Measurements from ENCODE around the gene ITPK1.

ITPK1 gene

DNA sequence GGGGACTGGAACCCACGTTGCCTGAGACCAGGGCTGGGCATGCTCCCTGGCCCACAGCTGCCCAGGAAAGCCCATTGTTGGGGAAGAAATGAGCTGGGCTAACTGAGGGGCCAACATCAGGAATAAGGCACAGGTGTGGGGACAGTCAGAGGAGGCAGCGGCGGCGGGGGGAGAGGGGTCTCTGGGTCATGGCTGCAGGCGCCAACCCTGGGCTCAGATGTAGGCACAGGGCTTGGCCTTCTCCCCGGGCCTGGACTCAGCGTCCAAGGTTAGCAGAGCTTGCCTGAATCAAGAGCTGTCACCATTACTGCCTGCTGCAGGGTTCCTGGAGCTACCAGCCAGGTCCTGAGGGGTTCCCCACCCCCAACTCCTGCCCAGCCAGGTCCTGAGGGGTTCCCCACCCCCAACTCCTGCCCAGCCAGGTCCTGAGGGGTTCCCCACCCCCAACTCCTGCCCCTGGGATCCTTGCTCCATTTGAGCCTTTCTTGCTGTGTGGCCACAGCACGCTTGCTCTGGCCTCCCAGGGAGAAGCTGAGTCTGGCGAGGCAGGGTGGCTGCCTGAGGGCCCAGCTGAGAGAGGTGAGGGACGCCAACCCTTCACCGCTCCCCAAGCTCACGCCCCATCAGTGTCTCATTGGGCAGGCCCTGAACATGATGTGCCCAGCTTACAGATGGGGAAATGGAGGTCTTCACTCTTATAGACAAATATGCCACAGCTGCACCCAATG, 186.6 kb downstream of the ITPK1 start:
- H2BK5ac ChIP-seq (ENCODE audit: low read length), result no peak overlapping the region
- WGBS (ENCODE audit: extremely low coverage, insufficient coverage, low lambda C conversion rate), result no CpG with 5 or more reads among the region's 12 CpGs

DNA sequence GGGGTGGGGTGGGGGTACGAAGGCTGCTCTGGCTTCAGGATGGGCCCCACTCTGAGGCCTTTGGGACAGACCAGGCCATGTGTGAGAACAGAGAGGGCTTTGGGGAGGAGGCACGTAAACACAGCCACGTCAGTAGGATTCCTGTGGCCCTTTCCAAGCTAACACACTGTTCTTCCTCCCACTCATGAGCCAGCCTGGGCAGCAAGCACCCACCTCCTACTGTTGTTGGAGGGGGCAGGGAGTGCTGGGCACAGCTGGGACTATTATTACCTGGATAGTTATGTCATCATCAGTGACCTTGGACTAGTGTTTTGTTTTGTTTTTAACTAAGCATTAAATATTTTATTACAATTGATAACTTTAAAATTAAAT, 187.5 kb downstream of the ITPK1 start:
- no CpG with 5 or more reads among the region's 3 CpGs for WGBS (ENCODE audit: extremely low coverage, insufficient coverage, low lambda C conversion rate)
- H2BK5ac ChIP-seq (ENCODE audit: low read length), result no peak overlapping the region

More for the DNA sequence above, 186.6 kb downstream of the ITPK1 start:
- H4K8ac ChIP-seq (ENCODE audit: low read depth, low read length), result no peak overlapping the region
- H3K79me1 ChIP-seq (ENCODE audit: low read length), result no peaks in the 10 kb centered on the region
- H3K4me2 ChIP-seq (ENCODE audit: low read length), result no peak overlapping the region
- no peak for DNase-seq
- no peak overlapping the region for H2BK120ac ChIP-seq (ENCODE audit: low read depth, low read length)
- no peaks in the 10 kb centered on the region for H3K79me2 ChIP-seq (ENCODE audit: control insufficient read depth, insufficient read depth, low read length)
- no peak overlapping the region for H3K18ac ChIP-seq (ENCODE audit: low read length)
- H3K36me3 ChIP-seq (ENCODE audit: control insufficient read depth, insufficient read depth, low read length), result no peaks in the 10 kb centered on the region
- no peak overlapping the region for H3K4me3 ChIP-seq (ENCODE audit: low read length)
- no peak overlapping the region for H2BK15ac ChIP-seq (replicated peaks; ENCODE audit: low read depth)
- no peak overlapping the region for H4K5ac ChIP-seq (ENCODE audit: low read length)
- H3K4ac ChIP-seq (ENCODE audit: low read depth, low read length), result no peak overlapping the region
- H3K4me1 ChIP-seq (ENCODE audit: control insufficient read depth, low read depth, low read length), result no peaks in the 10 kb centered on the region
- no peak overlapping the region for H2AK5ac ChIP-seq (ENCODE audit: low read length)
- no peaks in the 10 kb centered on the region for H3K27me3 ChIP-seq (ENCODE audit: insufficient read depth, low read length, poor library complexity)
- H3K56ac ChIP-seq (ENCODE audit: low read length), result no peak overlapping the region
- no peak overlapping the region for H3K27ac ChIP-seq (ENCODE audit: low read depth, low read length)
- H3K9ac ChIP-seq (ENCODE audit: low read length), result no peak overlapping the region
- H3K23ac ChIP-seq (ENCODE audit: low read length), result no peak overlapping the region

DNA sequence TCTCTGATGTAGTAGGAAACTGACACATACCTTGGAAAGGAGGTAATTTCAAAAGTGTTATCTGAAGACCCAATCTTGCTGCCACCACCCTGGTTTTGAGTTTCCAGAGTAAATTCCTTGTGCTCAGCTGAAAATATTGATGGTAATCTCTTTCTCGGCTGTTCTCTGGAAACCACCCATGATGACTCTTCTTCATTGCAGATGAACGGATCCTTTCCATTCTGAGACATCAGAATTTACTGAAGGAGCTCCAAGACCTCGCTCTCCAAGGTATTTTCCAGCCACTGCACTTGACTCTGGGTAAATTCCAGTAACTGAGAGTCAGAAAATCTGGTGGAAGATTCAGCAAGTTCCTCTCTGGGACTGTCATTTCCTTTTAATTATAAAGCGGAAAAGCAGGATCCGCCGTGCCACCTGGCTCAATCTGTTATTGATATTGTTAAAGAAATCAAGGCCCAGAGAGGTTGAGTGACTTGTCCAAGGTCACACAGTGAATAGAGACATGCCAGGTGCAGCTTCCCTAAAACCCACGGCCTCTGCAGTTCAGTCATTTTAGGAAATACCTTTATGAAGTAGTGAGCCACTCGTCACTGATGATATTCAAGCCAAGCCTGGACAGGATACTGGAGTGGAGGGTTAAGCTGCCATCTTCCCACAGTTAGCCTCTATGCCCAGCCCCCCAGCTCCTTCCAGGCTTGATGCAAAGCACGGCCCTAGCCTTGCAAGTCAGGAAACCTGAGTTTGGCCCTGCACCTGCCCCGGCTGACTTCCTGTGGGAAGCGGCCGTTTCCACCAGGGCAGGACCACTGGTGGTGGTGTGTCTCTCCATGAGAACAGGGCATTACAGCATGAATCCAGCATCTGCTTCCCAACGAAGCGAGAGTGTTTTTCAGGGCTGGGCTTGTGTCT, 188.1 kb downstream of the ITPK1 start:
- WGBS (ENCODE audit: extremely low coverage, insufficient coverage, low lambda C conversion rate), result no CpG with 5 or more reads among the region's 14 CpGs
- H4K8ac ChIP-seq (ENCODE audit: low read depth, low read length), result no peak overlapping the region

More for the DNA sequence above, 187.5 kb downstream of the ITPK1 start:
- Histone ChIP-seq H2AK5ac (ENCODE audit: low read length) (no peak overlapping the region), H3K79me1 (ENCODE audit: low read length) (no peaks in the 10 kb centered on the region), H3K9ac (ENCODE audit: low read length) (no peak overlapping the region), H2BK120ac (ENCODE audit: low read depth, low read length) (no peak overlapping the region), H2BK15ac (replicated peaks; ENCODE audit: low read depth) (no peak overlapping the region), H4K5ac (ENCODE audit: low read length) (no peak overlapping the region), H3K4me2 (ENCODE audit: low read length) (no peak overlapping the region), H3K18ac (ENCODE audit: low read length) (no peak overlapping the region), H3K27me3 (ENCODE audit: insufficient read depth, low read length, poor library complexity) (no peaks in the 10 kb centered on the region), H3K4ac (ENCODE audit: low read depth, low read length) (no peak overlapping the region), H3K27ac (ENCODE audit: low read depth, low read length) (no peak overlapping the region), H3K36me3 (ENCODE audit: control insufficient read depth, insufficient read depth, low read length) (no peaks in the 10 kb centered on the region), H3K79me2 (ENCODE audit: control insufficient read depth, insufficient read depth, low read length) (no peaks in the 10 kb centered on the region), H3K4me1 (ENCODE audit: control insufficient read depth, low read depth, low read length) (no peaks in the 10 kb centered on the region), H3K56ac (ENCODE audit: low read length) (no peak overlapping the region), H3K4me3 (ENCODE audit: low read length) (no peak overlapping the region), H3K23ac (ENCODE audit: low read length) (no peak overlapping the region), H4K8ac (ENCODE audit: low read depth, low read length) (no peak overlapping the region)
- DNase-seq, result no peak

DNA sequence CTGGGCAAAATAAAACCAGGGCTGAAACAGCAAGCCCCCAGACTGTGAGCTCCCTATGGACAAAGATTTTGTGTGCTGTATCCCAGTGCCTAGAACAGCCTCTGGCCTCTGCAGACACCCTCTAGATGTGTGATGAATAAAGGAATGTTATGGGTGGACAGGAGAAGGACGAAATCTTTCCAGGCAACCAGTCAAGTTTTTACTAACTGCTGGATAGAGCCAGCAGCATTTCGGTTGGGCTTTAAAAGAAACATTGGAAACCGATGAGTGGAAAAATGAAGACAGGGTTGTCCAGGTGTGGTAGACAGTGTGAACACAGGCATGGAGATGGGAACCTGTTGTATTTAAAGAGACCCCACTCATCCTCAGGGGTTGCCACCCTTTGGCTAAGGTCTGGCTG, 188.8 kb downstream of the ITPK1 start:
- H4K8ac ChIP-seq (ENCODE audit: low read depth, low read length), result no peak overlapping the region
- no peak overlapping the region for H2AK5ac ChIP-seq (ENCODE audit: low read length)
- no peak overlapping the region for H4K5ac ChIP-seq (ENCODE audit: low read length)
- H3K4me1 ChIP-seq (ENCODE audit: control insufficient read depth, low read depth, low read length), result peaks cover 2% of the 10 kb centered on the region
- no peak overlapping the region for H3K23ac ChIP-seq (ENCODE audit: low read length)
- H3K4me2 ChIP-seq (ENCODE audit: low read length), result no peak overlapping the region
- no peak overlapping the region for H3K9ac ChIP-seq (ENCODE audit: low read length)
- no peak overlapping the region for H3K4ac ChIP-seq (ENCODE audit: low read depth, low read length)
- H3K27me3 ChIP-seq (ENCODE audit: insufficient read depth, low read length, poor library complexity), result no peaks in the 10 kb centered on the region
- DNase-seq, result no peak
- no peak overlapping the region for H2BK120ac ChIP-seq (ENCODE audit: low read depth, low read length)
- H3K56ac ChIP-seq (ENCODE audit: low read length), result no peak overlapping the region
- H2BK5ac ChIP-seq (ENCODE audit: low read length), result no peak overlapping the region
- no peak overlapping the region for H3K4me3 ChIP-seq (ENCODE audit: low read length)
- WGBS (ENCODE audit: extremely low coverage, insufficient coverage, low lambda C conversion rate), result no CpG with 5 or more reads among the region's 3 CpGs
- no peaks in the 10 kb centered on the region for H3K79me2 ChIP-seq (ENCODE audit: control insufficient read depth, insufficient read depth, low read length)
- no peak overlapping the region for H2BK15ac ChIP-seq (replicated peaks; ENCODE audit: low read depth)
- no peaks in the 10 kb centered on the region for H3K79me1 ChIP-seq (ENCODE audit: low read length)
- no peaks in the 10 kb centered on the region for H3K36me3 ChIP-seq (ENCODE audit: control insufficient read depth, insufficient read depth, low read length)
- H3K27ac ChIP-seq (ENCODE audit: low read depth, low read length), result no peak overlapping the region
- no peak overlapping the region for H3K18ac ChIP-seq (ENCODE audit: low read length)

More for the DNA sequence above, 188.1 kb downstream of the ITPK1 start:
- no peak overlapping the region for H2BK5ac ChIP-seq (ENCODE audit: low read length)
- H2BK120ac ChIP-seq (ENCODE audit: low read depth, low read length), result no peak overlapping the region
- H3K4me2 ChIP-seq (ENCODE audit: low read length), result no peak overlapping the region
- no peak overlapping the region for H3K18ac ChIP-seq (ENCODE audit: low read length)
- DNase-seq, result no peak
- no peak overlapping the region for H3K4me3 ChIP-seq (ENCODE audit: low read length)
- no peak overlapping the region for H3K27ac ChIP-seq (ENCODE audit: low read depth, low read length)
- H2AK5ac ChIP-seq (ENCODE audit: low read length), result no peak overlapping the region
- H4K5ac ChIP-seq (ENCODE audit: low read length), result no peak overlapping the region
- H3K56ac ChIP-seq (ENCODE audit: low read length), result no peak overlapping the region
- no peak overlapping the region for H3K4ac ChIP-seq (ENCODE audit: low read depth, low read length)
- no peak overlapping the region for H3K9ac ChIP-seq (ENCODE audit: low read length)
- H3K23ac ChIP-seq (ENCODE audit: low read length), result no peak overlapping the region
- no peak overlapping the region for H2BK15ac ChIP-seq (replicated peaks; ENCODE audit: low read depth)
- H3K79me2 ChIP-seq (ENCODE audit: control insufficient read depth, insufficient read depth, low read length), result no peaks in the 10 kb centered on the region
- H3K27me3 ChIP-seq (ENCODE audit: insufficient read depth, low read length, poor library complexity), result no peaks in the 10 kb centered on the region
- H3K36me3 ChIP-seq (ENCODE audit: control insufficient read depth, insufficient read depth, low read length), result no peaks in the 10 kb centered on the region
- no peaks in the 10 kb centered on the region for H3K79me1 ChIP-seq (ENCODE audit: low read length)
- H3K4me1 ChIP-seq (ENCODE audit: control insufficient read depth, low read depth, low read length), result peaks cover under 1% of the 10 kb centered on the region

DNA sequence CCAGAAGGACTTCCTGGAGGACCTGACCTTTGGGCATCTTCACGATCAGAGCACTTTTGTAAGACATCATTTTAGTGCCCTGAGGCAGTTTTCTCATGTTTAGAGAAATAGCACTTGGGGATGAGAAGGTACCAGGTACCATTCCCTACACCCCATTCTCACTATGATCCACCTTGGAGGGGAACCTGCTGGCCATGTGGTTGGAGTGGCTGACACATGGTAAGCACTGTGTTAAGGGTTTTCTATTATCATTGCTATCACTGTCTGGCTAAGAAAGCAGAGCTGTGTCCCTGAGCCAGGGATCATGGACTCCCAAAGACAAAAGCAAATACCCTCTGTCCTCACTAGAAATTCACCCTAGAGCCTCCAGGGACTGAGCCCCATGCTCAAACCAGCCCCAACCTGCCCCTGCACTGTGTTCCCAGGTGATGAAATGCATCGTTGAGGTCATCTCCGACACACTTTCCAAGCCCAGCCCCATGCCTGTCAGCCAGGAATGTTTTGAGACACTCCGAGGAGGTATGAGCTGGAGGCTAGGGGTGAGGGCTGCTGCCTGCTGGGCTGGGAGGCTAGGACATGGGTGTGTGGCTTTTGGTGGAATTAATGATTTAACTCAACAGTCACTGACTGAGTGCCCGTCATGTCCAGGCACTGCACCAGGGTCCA, 189.4 kb downstream of the ITPK1 start:
- H3K36me3 ChIP-seq (ENCODE audit: control insufficient read depth, insufficient read depth, low read length), result no peaks in the 10 kb centered on the region
- no peak overlapping the region for H3K18ac ChIP-seq (ENCODE audit: low read length)
- H3K27ac ChIP-seq (ENCODE audit: low read depth, low read length), result no peak overlapping the region
- no peaks in the 10 kb centered on the region for H3K79me1 ChIP-seq (ENCODE audit: low read length)
- H3K9ac ChIP-seq (ENCODE audit: low read length), result no peak overlapping the region
- H2BK120ac ChIP-seq (ENCODE audit: low read depth, low read length), result no peak overlapping the region
- no peak overlapping the region for H2AK5ac ChIP-seq (ENCODE audit: low read length)
- H2BK5ac ChIP-seq (ENCODE audit: low read length), result no peak overlapping the region
- H3K27me3 ChIP-seq (ENCODE audit: insufficient read depth, low read length, poor library complexity), result no peaks in the 10 kb centered on the region
- DNase-seq, result peak; percentile 14
- H3K4me2 ChIP-seq (ENCODE audit: low read length), result no peak overlapping the region
- WGBS (ENCODE audit: extremely low coverage, insufficient coverage, low lambda C conversion rate), result no CpG with 5 or more reads among the region's 5 CpGs
- H3K4ac ChIP-seq (ENCODE audit: low read depth, low read length), result no peak overlapping the region
- no peaks in the 10 kb centered on the region for H3K79me2 ChIP-seq (ENCODE audit: control insufficient read depth, insufficient read depth, low read length)
- H3K23ac ChIP-seq (ENCODE audit: low read length), result no peak overlapping the region
- no peak overlapping the region for H4K5ac ChIP-seq (ENCODE audit: low read length)
- no peak overlapping the region for H3K4me3 ChIP-seq (ENCODE audit: low read length)
- H3K4me1 ChIP-seq (ENCODE audit: control insufficient read depth, low read depth, low read length), result peaks cover 2% of the 10 kb centered on the region
- H3K56ac ChIP-seq (ENCODE audit: low read length), result no peak overlapping the region
- H4K8ac ChIP-seq (ENCODE audit: low read depth, low read length), result no peak overlapping the region
- H2BK15ac ChIP-seq (replicated peaks; ENCODE audit: low read depth), result no peak overlapping the region
